Astrocyte of the cerebellum (primary cell): ENCODE measurements around the gene SCYGR5.

Experiments used
- DNase-seq: peaks from one replicate; pipeline ENCODE4 v3.0.0-alpha.2; 2011; ENCODE audit warnings: low read depth
- H3K4me3 ChIP-seq: 2 replicates; pipeline ENCODE4 v1.5.1; 2011; ENCODE audit warnings: mild to moderate bottlenecking, low read depth, low read length, moderate library complexity
- CTCF ChIP-seq: IDR thresholded peaks from 2 replicates; pipeline ENCODE4 v1.5.1; 2012; ENCODE audit warnings: low read length, low read depth, moderate library complexity, mild to moderate bottlenecking; ENCODE audit errors: missing control alignments
- in situ Hi-C: cut with HindIII; loops from 2 replicates; pipeline ENCODE4 v1.10.0; 2017; ENCODE audit warnings: low sequenced_read_pairs

The SCYGR5 gene

GRCh38 chr2:227630322-227630721, 36.3 kb upstream of the SCYGR5 start:
- TF ChIP-seq CTCF = no peak
- in situ Hi-C loops = loop anchor here (5.0 kb wide), 1 partner anchor 48 kb away; no protein-coding TSS in a partner anchor
- DNase-seq = no peak
- no peak overlapping the region for H3K4me3 ChIP-seq

- DNase-seq = no peak
- in situ Hi-C loops = loop anchor here (5.0 kb wide), 1 partner anchor 51 kb away; no protein-coding TSS in a partner anchor
- no peak overlapping the region for H3K4me3 ChIP-seq
- TF ChIP-seq CTCF = no peak
These were observed 33.8 kb upstream of the SCYGR5 start for GRCh38 chr2:227632827-227633226.

- in situ Hi-C loops = loop anchor here (5.0 kb wide), 1 partner anchor 52 kb away; no protein-coding TSS in a partner anchor
- DNase-seq = no peak
- no peak overlapping the region for H3K4me3 ChIP-seq
- TF ChIP-seq CTCF = no peak
These were observed 32.4 kb upstream of the SCYGR5 start for GRCh38 chr2:227634201-227634600.

GRCh38 chr2:227642656-227643055, 23.9 kb upstream of the SCYGR5 start:
- no peak for DNase-seq
- TF ChIP-seq CTCF = no peak
- in situ Hi-C loops = no loop called here

GRCh38 chr2:227643990-227644551, 22.5 kb upstream of the SCYGR5 start:
- H3K4me3 ChIP-seq = no peak overlapping the region
- TF ChIP-seq CTCF = no peak
- DNase-seq = no peak
- in situ Hi-C loops = no loop called here

More at GRCh38 chr2:227642656-227643055, 23.9 kb upstream of the SCYGR5 start:
- no peak overlapping the region for H3K4me3 ChIP-seq

- H3K4me3 ChIP-seq = no peak overlapping the region
- DNase-seq = no peak
- in situ Hi-C loops = no loop called here
- no peak for TF ChIP-seq CTCF
These were observed 13.2 kb upstream of the SCYGR5 start for GRCh38 chr2:227653419-227653818.
